Neuronal stem cell (in vitro differentiated cells): ENCODE results near the gene SPDYE6.

Experiments
- DNase-seq: peaks from one replicate; pipeline ENCODE4 v3.0.0-alpha.2; 2013; ENCODE audit warnings: low spot score
- H2AFZ ChIP-seq: one replicate; pipeline ENCODE4 v1.6.1; 2013; ENCODE audit warnings: mild to moderate bottlenecking, low read length, inconsistent platforms
- H2AK5ac ChIP-seq: 2 replicates; pipeline ENCODE4 v1.6.1; 2013; ENCODE audit warnings: low read depth, mild to moderate bottlenecking, inconsistent platforms, low read length, moderate library complexity, mixed read lengths
- H2BK120ac ChIP-seq: 2 replicates; pipeline ENCODE4 v1.6.1; 2013; ENCODE audit warnings: low read depth, mild to moderate bottlenecking, inconsistent platforms, low read length, moderate library complexity, mixed read lengths
- H2BK12ac ChIP-seq: one replicate; pipeline ENCODE4 v1.6.1; 2013; ENCODE audit warnings: low read length, inconsistent platforms
- H2BK15ac ChIP-seq: 2 replicates; pipeline ENCODE4 v1.6.1; 2013; ENCODE audit warnings: mild to moderate bottlenecking, low read length, inconsistent platforms, mixed read lengths
- H2BK5ac ChIP-seq: one replicate; pipeline ENCODE4 v1.6.1; 2013; ENCODE audit warnings: inconsistent platforms, mild to moderate bottlenecking, low read length, moderate library complexity
- H3K14ac ChIP-seq: one replicate; pipeline ENCODE4 v1.6.1; 2013; ENCODE audit warnings: low read length, inconsistent platforms
- H3K18ac ChIP-seq: 2 replicates; pipeline ENCODE4 v1.6.1; 2013; ENCODE audit warnings: low read length, inconsistent platforms
- H3K23ac ChIP-seq: 2 replicates; pipeline ENCODE4 v1.6.1; 2013; ENCODE audit warnings: low read depth, mild to moderate bottlenecking, mixed read lengths, low read length, inconsistent platforms; ENCODE audit not compliant: poor library complexity
- H3K27ac ChIP-seq: replicated peaks from 3 replicates; pipeline ENCODE4 v1.5.1; 2013; ENCODE audit warnings: low read length, inconsistent platforms
- H3K27me3 ChIP-seq, 3 experiments: 2 replicates each; pipeline ENCODE4 v1.6.1; 2013; ENCODE audit warnings: low read length in 3 of 3, mild to moderate bottlenecking in 2 of 3, inconsistent platforms in 1 of 3, low read depth in 1 of 3, mixed read lengths in 1 of 3, moderate library complexity in 1 of 3; ENCODE audit not compliant: control insufficient read depth in 3 of 3, insufficient read depth in 3 of 3
- H3K36me3 ChIP-seq, 2 donors: replicated peaks in 1 of 2; 2 replicates each; pipeline ENCODE4 v1.6.1; 2013; ENCODE audit warnings: low read length in 2 of 2; ENCODE audit not compliant: control insufficient read depth in 2 of 2, insufficient read depth in 2 of 2
- H3K4ac ChIP-seq: 2 replicates; pipeline ENCODE4 v1.6.1; 2013; ENCODE audit warnings: inconsistent platforms, mild to moderate bottlenecking, low read length, moderate library complexity
- H3K4me1 ChIP-seq, 2 donors: 1 replicate in 1 of 2; 2 replicates in 1 of 2; pipeline ENCODE4 v1.6.1; 2013; ENCODE audit warnings: low read length in 2 of 2, low read depth in 1 of 2; ENCODE audit not compliant: control insufficient read depth in 2 of 2, insufficient read depth in 1 of 2
- H3K4me2 ChIP-seq: one replicate; pipeline ENCODE4 v1.6.1; 2013; ENCODE audit warnings: mild to moderate bottlenecking, low read length, inconsistent platforms; ENCODE audit not compliant: insufficient read depth, poor library complexity, severe bottlenecking
- H3K4me3 ChIP-seq, 2 donors: 2 replicates each; pipeline ENCODE4 v1.5.1; 2013; ENCODE audit warnings: low read length in 2 of 2, mild to moderate bottlenecking in 2 of 2, inconsistent platforms in 1 of 2, moderate library complexity in 1 of 2
- H3K79me1 ChIP-seq: one replicate; pipeline ENCODE4 v1.6.1; 2013; ENCODE audit warnings: low read depth, mild to moderate bottlenecking, inconsistent platforms, low read length, moderate library complexity
- H3K9ac ChIP-seq: one replicate; pipeline ENCODE4 v1.6.1; 2013; ENCODE audit warnings: mild to moderate bottlenecking, low read depth, low read length, inconsistent platforms; ENCODE audit not compliant: poor library complexity
- H3K9me3 ChIP-seq, 2 donors: replicated peaks in 1 of 2; 2 replicates each; pipeline versions ENCODE3 to v1.6.1; 2013; ENCODE audit warnings: low read length in 2 of 2, mild to moderate bottlenecking in 2 of 2, inconsistent platforms in 1 of 2, low read depth in 1 of 2, mixed read lengths in 1 of 2, moderate library complexity in 1 of 2; ENCODE audit not compliant: control insufficient read depth in 2 of 2, insufficient read depth in 1 of 2
- H4K8ac ChIP-seq: one replicate; pipeline ENCODE4 v1.6.1; 2013; ENCODE audit warnings: low read depth, mild to moderate bottlenecking, inconsistent platforms, low read length, moderate library complexity
- H4K91ac ChIP-seq: one replicate; pipeline ENCODE4 v1.6.1; 2013; ENCODE audit warnings: low read length, low read depth, mild to moderate bottlenecking, inconsistent platforms; ENCODE audit not compliant: poor library complexity
- WGBS, 2 donors: extraction: QIAGEN DNeasy Blood & Tissue Kit; methylation state at CpG; one replicate each; pipeline ENCODE4 v1.1.7; 2013; ENCODE audit warnings: missing lambda C conversion rate in 2 of 2, mixed read lengths in 1 of 2; ENCODE audit not compliant: insufficient read length in 2 of 2, insufficient replicate concordance in 1 of 2; ENCODE audit errors: extremely low coverage in 2 of 2; 5-methylcytosine and 5-hydroxymethylcytosine counted together

SPDYE6 gene

GRCh38 chr7:102317231-102318059 lies 38.8 kb downstream of the SPDYE6 start:
- Histone ChIP-seq H2BK15ac (no peak overlapping the region), H3K9me3 (peaks cover 0 to 2% of the 10 kb centered on the region in 2 donors), H3K23ac (no peak overlapping the region), H3K4ac (no peak overlapping the region), H3K27ac (no peak overlapping the region), H2AK5ac (no peak overlapping the region), H3K27me3 (peaks cover 0 to 2% (median 0%) of the 10 kb centered on the region in 3 experiments), H3K9ac (peak overlapping the region; percentile 12), H3K4me3 (no peak overlapping the region), H3K79me1 (peaks cover 3% of the 10 kb centered on the region), H2AFZ (no peak overlapping the region), H3K14ac (no peak overlapping the region), H4K91ac (no peak overlapping the region), H2BK5ac (no peak overlapping the region), H3K4me2 (no peak overlapping the region), H3K36me3 (peaks cover 9 to 62% of the 10 kb centered on the region in 2 donors), H2BK120ac (no peak overlapping the region), H4K8ac (no peak overlapping the region), H3K4me1 (peaks cover 0 to 3% of the 10 kb centered on the region in 2 donors), H2BK12ac (no peak overlapping the region), H3K18ac (no peak overlapping the region)
- WGBS, 2 donors = no CpG with 5 or more reads among the region's 24 CpGs
- no peak for DNase-seq

DNA sequence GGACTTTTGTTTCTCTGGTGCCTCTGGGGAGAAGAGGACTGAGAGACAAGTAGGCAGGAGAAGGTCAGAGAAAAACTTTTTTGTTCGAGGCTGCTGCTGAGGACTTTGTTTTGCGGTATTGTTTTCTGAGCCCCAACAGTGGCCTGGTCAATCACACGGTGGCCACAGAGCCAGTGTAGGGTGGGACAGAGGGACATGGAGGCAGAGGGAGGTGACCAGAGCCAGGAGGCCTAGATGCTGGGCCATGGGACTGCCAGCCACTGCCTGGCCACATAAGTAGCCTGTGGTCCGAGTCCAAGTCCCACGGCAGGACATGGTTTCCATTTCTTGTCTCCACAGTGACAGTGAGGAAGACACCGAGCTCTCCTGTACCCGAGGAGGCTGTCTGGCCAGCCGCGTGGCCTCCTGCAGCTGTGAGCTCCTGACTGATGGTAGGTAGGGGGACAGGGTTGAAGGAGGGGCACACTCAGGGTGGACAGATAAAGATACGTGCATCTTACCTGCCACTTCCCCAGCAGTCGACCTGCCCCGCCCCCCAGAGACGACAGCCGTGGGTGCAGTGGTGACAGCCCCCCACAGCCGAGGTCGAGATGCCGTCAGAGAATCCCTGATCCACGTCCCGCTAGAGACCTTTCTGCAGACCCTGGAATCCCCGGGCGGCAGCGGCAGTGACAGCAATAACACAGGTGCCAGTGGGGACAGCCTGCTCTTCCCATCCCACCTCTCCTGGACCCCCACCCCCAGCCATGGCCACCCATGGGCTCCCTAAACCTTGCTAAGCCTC lies 42.1 kb downstream of the SPDYE6 start:
- no CpG with 5 or more reads among the region's 22 CpGs for WGBS, 2 donors
- no peaks in the 10 kb centered on the region for H3K9me3 ChIP-seq
- no peak overlapping the region for H2AK5ac ChIP-seq
- H3K36me3 ChIP-seq = peaks cover 7 to 52% of the 10 kb centered on the region in 2 donors
- no peak overlapping the region for H3K27ac ChIP-seq
- no peak overlapping the region for H2BK120ac ChIP-seq
- H4K91ac ChIP-seq = no peak overlapping the region
- peaks cover 3% of the 10 kb centered on the region for H3K79me1 ChIP-seq
- DNase-seq = no peak
- H4K8ac ChIP-seq = no peak overlapping the region
- H2BK15ac ChIP-seq = no peak overlapping the region
- peaks cover 0 to 5% of the 10 kb centered on the region in 2 donors for H3K4me1 ChIP-seq
- H2BK5ac ChIP-seq = no peak overlapping the region
- no peak overlapping the region for H2AFZ ChIP-seq
- H2BK12ac ChIP-seq = no peak overlapping the region
- peak overlapping the region; percentile 30 for H3K9ac ChIP-seq
- H3K4me3 ChIP-seq = no peak overlapping the region
- peak overlapping the region; percentile 11 for H3K23ac ChIP-seq
- H3K4ac ChIP-seq = no peak overlapping the region
- H3K27me3 ChIP-seq = no peaks in the 10 kb centered on the region
- H3K14ac ChIP-seq = peak overlapping the region; percentile 21
- no peak overlapping the region for H3K18ac ChIP-seq
- H3K4me2 ChIP-seq = no peak overlapping the region

DNA sequence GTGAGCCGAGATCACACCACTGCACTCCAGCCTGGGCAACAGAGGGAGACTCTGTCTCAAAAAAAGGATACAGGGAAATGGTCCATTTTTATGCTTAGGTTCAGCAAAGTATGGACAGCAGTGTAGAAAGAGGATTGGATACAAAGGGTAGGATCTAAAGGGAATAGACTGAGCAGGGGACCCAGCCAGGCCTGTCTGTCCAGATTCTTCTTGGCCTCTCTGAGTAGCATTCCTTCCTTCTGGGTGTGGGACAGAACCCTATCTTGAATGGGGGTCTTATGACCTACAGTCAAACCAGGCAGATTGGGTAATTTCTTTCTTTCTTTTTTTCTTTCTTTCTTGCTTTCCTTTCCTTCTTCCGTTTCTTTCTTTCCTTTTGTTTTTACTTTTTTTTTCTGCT lies 43.9 kb downstream of the SPDYE6 start:
- Histone ChIP-seq H2BK15ac (no peak overlapping the region), H3K9me3 (no peaks in the 10 kb centered on the region), H3K27ac (no peak overlapping the region), H3K9ac (no peak overlapping the region), H3K27me3 (no peaks in the 10 kb centered on the region), H2BK5ac (no peak overlapping the region), H3K23ac (no peak overlapping the region), H2BK120ac (no peak overlapping the region), H3K4me3 (no peak overlapping the region), H3K4ac (no peak overlapping the region), H3K18ac (no peak overlapping the region), H3K4me2 (no peak overlapping the region), H3K4me1 (peaks cover 0 to 7% of the 10 kb centered on the region in 2 donors), H3K79me1 (peaks cover 3% of the 10 kb centered on the region), H4K91ac (no peak overlapping the region), H2AK5ac (no peak overlapping the region), H2BK12ac (no peak overlapping the region), H3K14ac (no peak overlapping the region), H3K36me3 (peaks cover 5 to 54% of the 10 kb centered on the region in 2 donors), H2AFZ (no peak overlapping the region), H4K8ac (no peak overlapping the region)
- no CpG with 5 or more reads among the region's 2 CpGs for WGBS, 2 donors
- no peak for DNase-seq

DNA sequence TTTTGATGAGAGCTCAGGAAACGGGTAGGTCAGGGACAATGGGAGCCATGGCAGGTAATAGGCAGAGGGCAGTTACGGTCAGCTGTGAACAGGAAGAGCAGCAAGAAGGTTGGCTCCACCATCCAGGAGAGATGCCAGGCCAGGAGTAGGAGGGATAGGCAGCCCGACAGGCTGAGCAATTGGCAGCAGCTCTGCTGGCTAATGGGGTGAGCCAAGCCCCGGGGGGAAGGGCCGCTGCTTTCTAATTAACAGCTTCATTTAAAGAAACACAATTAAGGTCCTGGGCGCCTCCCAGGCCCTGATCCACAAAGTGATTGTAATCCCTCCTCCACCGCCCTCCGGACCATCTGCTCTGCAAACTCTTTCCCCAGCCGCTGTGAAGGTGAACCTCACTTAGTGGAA lies 45.8 kb downstream of the SPDYE6 start:
- Histone ChIP-seq H3K4ac (no peak overlapping the region), H2BK120ac (no peak overlapping the region), H3K9me3 (no peaks in the 10 kb centered on the region), H3K9ac (no peak overlapping the region), H3K36me3 (peaks cover 5 to 46% of the 10 kb centered on the region in 2 donors), H4K8ac (no peak overlapping the region), H3K4me2 (no peak overlapping the region), H3K27ac (peak overlapping the region; percentile 27), H4K91ac (no peak overlapping the region), H3K27me3 (no peaks in the 10 kb centered on the region), H2BK12ac (no peak overlapping the region), H3K79me1 (peaks cover 3% of the 10 kb centered on the region), H3K18ac (no peak overlapping the region), H3K4me3 (peak overlapping the region in 1 of 2 donors; percentile 59), H3K23ac (no peak overlapping the region), H2AK5ac (no peak overlapping the region), H2AFZ (no peak overlapping the region), H2BK5ac (no peak overlapping the region), H3K14ac (no peak overlapping the region), H2BK15ac (no peak overlapping the region), H3K4me1 (peaks cover 5 to 16% of the 10 kb centered on the region in 2 donors)
- WGBS, 2 donors = no CpG with 5 or more reads among the region's 9 CpGs
- no peak for DNase-seq
